ENCODE data around the gene LHFPL6.

LHFPL6 gene

DNA sequence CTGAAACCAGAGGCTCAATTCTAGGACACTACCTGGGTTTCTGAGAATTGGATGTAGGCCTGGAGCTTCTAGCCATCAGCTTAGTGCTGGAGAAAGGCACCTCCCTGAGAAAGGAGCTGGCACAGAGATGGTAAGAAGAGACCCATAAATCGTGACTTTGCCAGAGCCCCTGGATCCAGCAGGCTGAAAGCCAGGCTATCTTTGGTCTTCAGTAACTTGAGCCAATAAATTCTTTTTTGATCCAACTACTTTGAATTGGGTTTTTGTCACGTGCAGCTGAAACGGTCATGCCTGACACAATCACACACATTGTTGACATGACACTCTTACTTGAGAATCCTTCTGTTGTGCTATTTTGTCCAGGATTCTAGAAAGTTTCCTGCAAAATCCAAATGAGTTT is 103.4 kb downstream of the LHFPL6 start:
- no peak for DNase-seq
- no peak overlapping the region for H2AFZ ChIP-seq (ENCODE audit: low read length)
- no peaks in the 10 kb centered on the region for H3K36me3 ChIP-seq (replicated peaks; ENCODE audit: insufficient read depth, low read length)
- TF ChIP-seq EZH2 (optimal IDR thresholded peaks at IDR 0.05; ENCODE audit: low read depth, low read length), result no peak
- no peak for TF ChIP-seq EZH2phosphoT487 (IDR thresholded peaks at IDR 0.05; ENCODE audit: low read length)
- TF ChIP-seq, protein P1, sequence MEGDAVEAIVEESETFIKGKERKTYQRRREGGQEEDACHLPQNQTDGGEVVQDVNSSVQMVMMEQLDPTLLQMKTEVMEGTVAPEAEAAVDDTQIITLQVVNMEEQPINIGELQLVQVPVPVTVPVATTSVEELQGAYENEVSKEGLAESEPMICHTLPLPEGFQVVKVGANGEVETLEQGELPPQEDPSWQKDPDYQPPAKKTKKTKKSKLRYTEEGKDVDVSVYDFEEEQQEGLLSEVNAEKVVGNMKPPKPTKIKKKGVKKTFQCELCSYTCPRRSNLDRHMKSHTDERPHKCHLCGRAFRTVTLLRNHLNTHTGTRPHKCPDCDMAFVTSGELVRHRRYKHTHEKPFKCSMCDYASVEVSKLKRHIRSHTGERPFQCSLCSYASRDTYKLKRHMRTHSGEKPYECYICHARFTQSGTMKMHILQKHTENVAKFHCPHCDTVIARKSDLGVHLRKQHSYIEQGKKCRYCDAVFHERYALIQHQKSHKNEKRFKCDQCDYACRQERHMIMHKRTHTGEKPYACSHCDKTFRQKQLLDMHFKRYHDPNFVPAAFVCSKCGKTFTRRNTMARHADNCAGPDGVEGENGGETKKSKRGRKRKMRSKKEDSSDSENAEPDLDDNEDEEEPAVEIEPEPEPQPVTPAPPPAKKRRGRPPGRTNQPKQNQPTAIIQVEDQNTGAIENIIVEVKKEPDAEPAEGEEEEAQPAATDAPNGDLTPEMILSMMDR (IDR thresholded peaks at IDR 0.05; ENCODE audit: low read length), result no peak
- H3K27me3 ChIP-seq (replicated peaks; ENCODE audit: insufficient read depth, low read length), result no peaks in the 10 kb centered on the region
- H3K4me3 ChIP-seq (ENCODE audit: low read length), result no peak overlapping the region
- H3K9me3 ChIP-seq (replicated peaks; ENCODE audit: insufficient read depth, low read length), result no peaks in the 10 kb centered on the region
- no peaks in the 10 kb centered on the region for H3K9me2 ChIP-seq (replicated peaks; ENCODE audit: insufficient read depth, low read length)
- no peaks in the 10 kb centered on the region for H4K20me1 ChIP-seq (ENCODE audit: insufficient read depth, low read length)
- no peaks in the 10 kb centered on the region for H3F3A ChIP-seq (ENCODE audit: insufficient read depth, low read length)
- no peaks in the 10 kb centered on the region for H3K79me2 ChIP-seq (ENCODE audit: low read length)
- no peak overlapping the region for H3K9ac ChIP-seq (ENCODE audit: low read length)
- no peak overlapping the region for H3K27ac ChIP-seq (ENCODE audit: low read length)
- no peaks in the 10 kb centered on the region for H3K4me1 ChIP-seq (ENCODE audit: low read length)
- H3K4me2 ChIP-seq (ENCODE audit: low read depth, low read length), result no peak overlapping the region

- Histone ChIP-seq H3K79me2 (ENCODE audit: low read length) (no peaks in the 10 kb centered on the region), H3K27me3 (replicated peaks; ENCODE audit: insufficient read depth, low read length) (no peaks in the 10 kb centered on the region), H3K4me2 (ENCODE audit: low read depth, low read length) (no peak overlapping the region), H3K4me3 (ENCODE audit: low read length) (no peak overlapping the region), H2AFZ (ENCODE audit: low read length) (no peak overlapping the region), H3K36me3 (replicated peaks; ENCODE audit: insufficient read depth, low read length) (no peaks in the 10 kb centered on the region), H3K27ac (ENCODE audit: low read length) (no peak overlapping the region), H3K4me1 (ENCODE audit: low read length) (no peaks in the 10 kb centered on the region), H3K9me3 (replicated peaks; ENCODE audit: insufficient read depth, low read length) (no peaks in the 10 kb centered on the region), H3F3A (ENCODE audit: insufficient read depth, low read length) (no peaks in the 10 kb centered on the region), H3K9ac (ENCODE audit: low read length) (no peak overlapping the region), H4K20me1 (ENCODE audit: insufficient read depth, low read length) (no peaks in the 10 kb centered on the region), H3K9me2 (replicated peaks; ENCODE audit: insufficient read depth, low read length) (no peaks in the 10 kb centered on the region)
- no peak for DNase-seq
- no peak for TF ChIP-seq EZH2 (optimal IDR thresholded peaks at IDR 0.05; ENCODE audit: low read depth, low read length)
- no peak for TF ChIP-seq EZH2phosphoT487 (IDR thresholded peaks at IDR 0.05; ENCODE audit: low read length)
- TF ChIP-seq, protein P1 (IDR thresholded peaks at IDR 0.05; ENCODE audit: low read length), result no peak
Measured at GRCh38 chr13:39498471-39499114, 104.4 kb downstream of the LHFPL6 start.

DNA sequence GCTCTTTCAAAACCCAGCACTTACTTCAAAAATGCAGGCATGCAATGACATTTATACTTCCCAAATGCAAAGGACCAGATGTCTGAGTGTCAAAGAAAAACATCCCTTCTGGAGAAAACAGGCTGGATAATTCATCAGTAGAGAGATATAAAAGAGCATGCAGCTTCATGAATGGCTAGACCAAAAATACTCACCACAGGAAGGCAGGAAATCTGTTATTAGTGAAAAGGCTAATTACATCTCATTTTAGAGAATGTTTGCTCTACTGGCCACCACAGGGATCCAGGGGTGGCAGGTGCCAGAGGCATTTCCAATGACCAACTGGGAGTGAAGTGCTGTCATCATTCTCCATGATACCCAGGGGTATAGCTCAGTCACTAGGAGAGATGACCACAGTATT is 106.5 kb downstream of the LHFPL6 start:
- DNase-seq, result no peak
- H3K9me3 ChIP-seq (replicated peaks; ENCODE audit: insufficient read depth, low read length), result no peaks in the 10 kb centered on the region
- H3K27me3 ChIP-seq (replicated peaks; ENCODE audit: insufficient read depth, low read length), result no peaks in the 10 kb centered on the region
- no peaks in the 10 kb centered on the region for H3F3A ChIP-seq (ENCODE audit: insufficient read depth, low read length)
- H3K4me3 ChIP-seq (ENCODE audit: low read length), result no peak overlapping the region
- H3K9ac ChIP-seq (ENCODE audit: low read length), result no peak overlapping the region
- TF ChIP-seq EZH2 (optimal IDR thresholded peaks at IDR 0.05; ENCODE audit: low read depth, low read length), result no peak
- TF ChIP-seq, protein P1 (IDR thresholded peaks at IDR 0.05; ENCODE audit: low read length), result no peak
- no peak for TF ChIP-seq EZH2phosphoT487 (IDR thresholded peaks at IDR 0.05; ENCODE audit: low read length)
- no peak overlapping the region for H2AFZ ChIP-seq (ENCODE audit: low read length)
- H3K9me2 ChIP-seq (replicated peaks; ENCODE audit: insufficient read depth, low read length), result no peaks in the 10 kb centered on the region
- H3K36me3 ChIP-seq (replicated peaks; ENCODE audit: insufficient read depth, low read length), result no peaks in the 10 kb centered on the region
- no peaks in the 10 kb centered on the region for H3K4me1 ChIP-seq (ENCODE audit: low read length)
- H3K27ac ChIP-seq (ENCODE audit: low read length), result no peak overlapping the region
- H3K79me2 ChIP-seq (ENCODE audit: low read length), result no peaks in the 10 kb centered on the region
- H4K20me1 ChIP-seq (ENCODE audit: insufficient read depth, low read length), result no peaks in the 10 kb centered on the region
- H3K4me2 ChIP-seq (ENCODE audit: low read depth, low read length), result no peak overlapping the region

All from MM.1S (cell line).